ENCODE data around the gene MRTFB.

DNA sequence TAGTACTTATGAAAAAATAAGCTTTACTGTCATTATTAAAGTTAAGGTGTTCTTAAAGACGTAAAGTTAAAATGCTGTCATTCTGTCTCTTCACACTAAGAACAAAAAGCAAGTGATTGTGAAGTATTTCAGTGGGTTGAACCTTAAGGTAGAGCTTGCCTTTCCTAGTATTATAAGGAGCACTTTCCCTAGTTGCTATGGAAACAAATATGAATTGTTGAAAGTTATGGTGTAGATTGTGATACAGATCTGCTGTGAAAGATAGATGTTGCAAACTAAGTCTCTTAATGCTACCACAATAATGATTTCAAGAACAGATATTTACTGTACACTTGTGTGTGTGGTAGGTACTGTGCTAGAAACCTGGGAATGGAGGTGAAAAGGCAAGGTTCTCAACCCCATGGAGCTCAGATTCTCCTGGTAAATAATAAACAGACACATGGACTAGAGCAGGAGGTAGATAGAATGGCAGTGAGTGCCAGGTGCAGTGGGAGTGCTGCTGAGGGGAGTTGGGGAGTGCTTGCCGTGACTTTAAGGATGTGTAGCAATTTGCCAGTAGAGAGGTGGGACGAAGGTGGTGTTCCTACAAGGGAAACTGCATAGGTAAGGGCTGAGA, 34.7 kb downstream of the MRTFB start:
- TF ChIP-seq, protein P1, sequence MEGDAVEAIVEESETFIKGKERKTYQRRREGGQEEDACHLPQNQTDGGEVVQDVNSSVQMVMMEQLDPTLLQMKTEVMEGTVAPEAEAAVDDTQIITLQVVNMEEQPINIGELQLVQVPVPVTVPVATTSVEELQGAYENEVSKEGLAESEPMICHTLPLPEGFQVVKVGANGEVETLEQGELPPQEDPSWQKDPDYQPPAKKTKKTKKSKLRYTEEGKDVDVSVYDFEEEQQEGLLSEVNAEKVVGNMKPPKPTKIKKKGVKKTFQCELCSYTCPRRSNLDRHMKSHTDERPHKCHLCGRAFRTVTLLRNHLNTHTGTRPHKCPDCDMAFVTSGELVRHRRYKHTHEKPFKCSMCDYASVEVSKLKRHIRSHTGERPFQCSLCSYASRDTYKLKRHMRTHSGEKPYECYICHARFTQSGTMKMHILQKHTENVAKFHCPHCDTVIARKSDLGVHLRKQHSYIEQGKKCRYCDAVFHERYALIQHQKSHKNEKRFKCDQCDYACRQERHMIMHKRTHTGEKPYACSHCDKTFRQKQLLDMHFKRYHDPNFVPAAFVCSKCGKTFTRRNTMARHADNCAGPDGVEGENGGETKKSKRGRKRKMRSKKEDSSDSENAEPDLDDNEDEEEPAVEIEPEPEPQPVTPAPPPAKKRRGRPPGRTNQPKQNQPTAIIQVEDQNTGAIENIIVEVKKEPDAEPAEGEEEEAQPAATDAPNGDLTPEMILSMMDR (IDR thresholded peaks at IDR 0.05) = no peak
- TF ChIP-seq TCF7L2 (IDR thresholded peaks at IDR 0.05; ENCODE audit: low read depth, low read length) (no peak), POLR2AphosphoS5 (IDR thresholded peaks at IDR 0.05; ENCODE audit: low read depth, low read length) (no peak), SIN3A (IDR thresholded peaks at IDR 0.05; ENCODE audit: borderline replicate concordance, insufficient read depth, low read depth, low read length) (no peak)
- TF ChIP-seq, protein P2, sequence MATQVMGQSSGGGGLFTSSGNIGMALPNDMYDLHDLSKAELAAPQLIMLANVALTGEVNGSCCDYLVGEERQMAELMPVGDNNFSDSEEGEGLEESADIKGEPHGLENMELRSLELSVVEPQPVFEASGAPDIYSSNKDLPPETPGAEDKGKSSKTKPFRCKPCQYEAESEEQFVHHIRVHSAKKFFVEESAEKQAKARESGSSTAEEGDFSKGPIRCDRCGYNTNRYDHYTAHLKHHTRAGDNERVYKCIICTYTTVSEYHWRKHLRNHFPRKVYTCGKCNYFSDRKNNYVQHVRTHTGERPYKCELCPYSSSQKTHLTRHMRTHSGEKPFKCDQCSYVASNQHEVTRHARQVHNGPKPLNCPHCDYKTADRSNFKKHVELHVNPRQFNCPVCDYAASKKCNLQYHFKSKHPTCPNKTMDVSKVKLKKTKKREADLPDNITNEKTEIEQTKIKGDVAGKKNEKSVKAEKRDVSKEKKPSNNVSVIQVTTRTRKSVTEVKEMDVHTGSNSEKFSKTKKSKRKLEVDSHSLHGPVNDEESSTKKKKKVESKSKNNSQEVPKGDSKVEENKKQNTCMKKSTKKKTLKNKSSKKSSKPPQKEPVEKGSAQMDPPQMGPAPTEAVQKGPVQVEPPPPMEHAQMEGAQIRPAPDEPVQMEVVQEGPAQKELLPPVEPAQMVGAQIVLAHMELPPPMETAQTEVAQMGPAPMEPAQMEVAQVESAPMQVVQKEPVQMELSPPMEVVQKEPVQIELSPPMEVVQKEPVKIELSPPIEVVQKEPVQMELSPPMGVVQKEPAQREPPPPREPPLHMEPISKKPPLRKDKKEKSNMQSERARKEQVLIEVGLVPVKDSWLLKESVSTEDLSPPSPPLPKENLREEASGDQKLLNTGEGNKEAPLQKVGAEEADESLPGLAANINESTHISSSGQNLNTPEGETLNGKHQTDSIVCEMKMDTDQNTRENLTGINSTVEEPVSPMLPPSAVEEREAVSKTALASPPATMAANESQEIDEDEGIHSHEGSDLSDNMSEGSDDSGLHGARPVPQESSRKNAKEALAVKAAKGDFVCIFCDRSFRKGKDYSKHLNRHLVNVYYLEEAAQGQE (IDR thresholded peaks at IDR 0.05; ENCODE audit: insufficient read depth in 1 of 2, low read depth in 2 of 2, low read length in 1 of 2) = no peak
